K562 (cell line): ENCODE measurements around the gene FKBP2. TPM values are rescaled to one million over a fixed set of nuclear protein-coding genes. Genes with fewer than 3 reads are reported as not detected.

Experiments used
- CLOCK ChIP-seq: fragments of 250-450 bp; sonication (Bioruptor Pico); IDR thresholded peaks from 2 replicates; pipeline ENCODE4 v1.4.0; 2020; ENCODE audit warnings: mild to moderate bottlenecking, moderate library complexity, borderline replicate concordance
- ESRRB ChIP-seq: fragments of 250-450 bp; sonication (Bioruptor Pico); IDR thresholded peaks from 2 replicates; pipeline ENCODE4 v1.5.0; 2020; ENCODE audit warnings: mild to moderate bottlenecking, moderate library complexity, borderline replicate concordance
- KLF6 ChIP-seq: fragments of 250-450 bp; sonication (Bioruptor Pico); IDR thresholded peaks from 2 replicates; pipeline ENCODE4 v1.4.0; 2020; ENCODE audit warnings: mild to moderate bottlenecking, moderate library complexity, borderline replicate concordance
- MCM3 ChIP-seq: fragments of 450-650 bp; IDR thresholded peaks from 2 replicates; pipeline ENCODE4 v1.6.1; 2016
- MCM7 ChIP-seq, 2 experiments: fragments of 450-650 bp; IDR thresholded peaks; 2 replicates each; pipeline ENCODE4 v1.6.1; 2016 to 2018
- MITF ChIP-seq: IDR thresholded peaks from 2 replicates; pipeline ENCODE4 v1.6.1; 2014; ENCODE audit warnings: antibody characterized with exemption
- MYBL2 ChIP-seq, 2 experiments: fragments of 450-650 bp in 1 of 2; sonication (generic) in 1 of 2; formaldehyde crosslinking in 1 of 2; IDR thresholded peaks; 2 replicates each; pipeline versions ENCODE4 v1.6.1 to v1.8.1; 2017 to 2022; ENCODE audit warnings: borderline replicate concordance in 1 of 2, inconsistent platforms in 1 of 2, low read depth in 1 of 2, mild to moderate bottlenecking in 1 of 2, missing genetic modification reagents in 1 of 2, moderate library complexity in 1 of 2
- NR2C2 ChIP-seq, 2 experiments: fragments of 200-800 bp in 1 of 2; sonication (Bioruptor generic) in 1 of 2; sonication (generic) in 1 of 2; formaldehyde crosslinking in 1 of 2; IDR thresholded peaks; 2 replicates each; pipeline versions ENCODE4 v1.6.1 to v1.8.0; 2016 to 2022; ENCODE audit warnings: mild to moderate bottlenecking in 1 of 2, missing compliant biosample characterization in 1 of 2, missing genetic modification characterization in 1 of 2, missing genetic modification reagents in 1 of 2
- SIX5 ChIP-seq, 2 experiments: IDR thresholded peaks; 2 replicates each; pipeline ENCODE4 v1.6.1; 2011; ENCODE audit warnings: low read length in 2 of 2, borderline replicate concordance in 1 of 2, low read depth in 1 of 2, mild to moderate bottlenecking in 1 of 2, moderate library complexity in 1 of 2; ENCODE audit not compliant: insufficient read depth in 1 of 2
- TARDBP ChIP-seq: fragments of 450-650 bp; IDR thresholded peaks from 2 replicates; pipeline ENCODE4 v1.6.1; 2016
- ZNF76 ChIP-seq: fragments of 250-450 bp; sonication (Bioruptor Pico); IDR thresholded peaks from 2 replicates; pipeline ENCODE4 v1.4.0; 2020; ENCODE audit warnings: mild to moderate bottlenecking, moderate library complexity, borderline replicate concordance
- polyA plus RNA-seq, 8 experiments: library from polyadenylated mRNA; depleted of rRNA in 4 of 8; stranded (reverse) in 5 of 8; unstranded in 3 of 8; fragments of >200 nt; fragmentation: Nextera tagmentation in 2 of 8; fragmentation: Illumina TruSeq in 1 of 8; extraction: Ambion mirVana in 2 of 8; extraction: Trizol in 1 of 8; gene quantifications; 2 replicates each; pipeline versions ENCODE4 v1.2.1 to v1.2.3, GENCODE V29; 2011 to 2014; ENCODE audit warnings: inconsistent platforms in 1 of 8, missing spikeins in 1 of 8
- total RNA-seq, 7 experiments: library from RNA; depleted of rRNA in 6 of 7; stranded (reverse); fragments of >200 nt in 6 of 7; fragmentation: Illumina TruSeq in 2 of 7; extraction: Trizol in 2 of 7; gene quantifications; 2 replicates each; pipeline versions ENCODE4 v1.2.1 to v1.2.3, GENCODE V29; 2011 to 2021; ENCODE audit warnings: low replicate concordance in 1 of 7
- TF ChIP-seq, protein P1 (sequence below): fragments of 250-450 bp; sonication (Bioruptor Pico); IDR thresholded peaks from 2 replicates; pipeline ENCODE4 v1.4.0; 2020; ENCODE audit warnings: mild to moderate bottlenecking, moderate library complexity
- TF ChIP-seq, protein P2 (sequence below): fragments of 200-800 bp; sonication (Bioruptor generic); IDR thresholded peaks from 2 replicates; pipeline ENCODE4 v1.6.1; 2017; ENCODE audit warnings: missing genetic modification characterization, missing compliant biosample characterization
- TF ChIP-seq, protein P3 (sequence below): sonication (generic); formaldehyde crosslinking; IDR thresholded peaks from 2 replicates; pipeline ENCODE4 v1.8.0; 2022; ENCODE audit warnings: mild to moderate bottlenecking, missing genetic modification reagents
- TF ChIP-seq, protein P4 (sequence below): fragments of 450-650 bp; IDR thresholded peaks from 2 replicates; pipeline ENCODE4 v1.6.1; 2014; ENCODE audit warnings: low read depth, mild to moderate bottlenecking, moderate library complexity, borderline replicate concordance

The FKBP2 gene
- total and polyA plus RNA-seq, 9 of the 15 experiments (the other 6 are each of a cell fraction or from before 2014, with no cell fraction given) = 3.5 to 151 (median 58.1) TPM

DNA sequence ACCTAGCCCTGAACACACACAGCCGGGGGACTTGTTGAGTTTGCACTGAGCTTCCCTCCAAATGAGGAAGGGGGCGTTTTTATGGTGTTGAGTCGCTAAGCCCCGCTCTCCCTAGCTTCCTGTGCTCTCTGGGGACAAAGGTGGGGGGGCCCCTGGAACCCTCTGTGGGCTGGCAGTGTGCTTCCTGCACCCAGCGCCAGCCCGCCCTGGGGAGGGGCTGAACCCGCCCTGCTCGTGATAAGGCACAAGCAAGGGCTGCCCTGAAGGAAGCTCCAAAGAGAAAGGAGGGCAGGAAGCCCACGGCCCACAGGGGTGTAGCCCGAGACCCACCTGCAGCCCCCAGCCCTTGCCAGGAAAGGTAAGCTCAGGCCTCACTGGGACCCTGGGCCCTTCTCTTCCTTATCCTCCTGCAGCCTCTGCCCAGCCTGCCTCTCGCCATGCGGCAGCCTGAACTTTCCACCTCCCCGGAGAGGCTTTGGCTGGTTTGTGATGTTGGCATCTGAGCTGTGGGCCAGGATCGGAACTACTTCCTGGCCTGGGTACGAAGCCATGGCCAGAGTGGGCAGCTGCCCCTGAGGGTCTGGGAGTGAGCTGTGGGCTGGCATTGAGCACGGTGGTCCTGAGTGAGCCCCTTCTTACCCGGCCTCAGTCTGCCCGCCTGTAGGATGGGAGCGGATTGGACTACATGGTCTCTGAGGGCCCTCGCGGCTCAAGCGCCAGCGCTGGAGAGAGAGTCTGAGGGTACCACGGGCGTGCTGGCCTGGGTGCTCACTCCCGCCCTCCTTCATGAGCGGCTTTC, 34.2 kb upstream of the FKBP2 start, which contains the start of gene FERMT3 (continued):
- TF ChIP-seq, protein P1, sequence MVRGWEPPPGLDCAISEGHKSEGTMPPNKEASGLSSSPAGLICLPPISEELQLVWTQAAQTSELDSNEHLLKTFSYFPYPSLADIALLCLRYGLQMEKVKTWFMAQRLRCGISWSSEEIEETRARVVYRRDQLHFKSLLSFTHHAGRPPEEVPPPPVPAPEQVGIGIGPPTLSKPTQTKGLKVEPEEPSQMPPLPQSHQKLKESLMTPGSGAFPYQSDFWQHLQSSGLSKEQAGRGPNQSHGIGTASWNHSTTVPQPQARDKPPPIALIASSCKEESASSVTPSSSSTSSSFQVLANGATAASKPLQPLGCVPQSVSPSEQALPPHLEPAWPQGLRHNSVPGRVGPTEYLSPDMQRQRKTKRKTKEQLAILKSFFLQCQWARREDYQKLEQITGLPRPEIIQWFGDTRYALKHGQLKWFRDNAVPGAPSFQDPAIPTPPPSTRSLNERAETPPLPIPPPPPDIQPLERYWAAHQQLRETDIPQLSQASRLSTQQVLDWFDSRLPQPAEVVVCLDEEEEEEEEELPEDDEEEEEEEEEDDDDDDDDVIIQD (CRISPR knock-in tag) = no peak
- TF ChIP-seq SIX5 (IDR thresholded peaks at IDR 0.05; ENCODE audit: borderline replicate concordance in 1 of 2, insufficient read depth in 1 of 2, low read depth in 1 of 2, low read length in 2 of 2) (no peak), MCM7 (IDR thresholded peaks at IDR 0.05) (no peak), ESRRB (CRISPR knock-in tag) (no peak), CLOCK (no peak), MYBL2 (IDR thresholded peaks at IDR 0.05; ENCODE audit: low read depth) (no peak), MYBL2 (CRISPR knock-in tag; IDR thresholded peaks at IDR 0.05; ENCODE audit: borderline replicate concordance) (no peak), KLF6 (CRISPR knock-in tag) (peak; percentile 68; the same call in 1 of the 2 replicates), MCM3 (no peak), ZNF76 (CRISPR knock-in tag) (0 out of 2 replicates have a peak, but pooled peaks have one; percentile 54), NR2C2 (CRISPR knock-in tag; IDR thresholded peaks at IDR 0.05) (peak; percentile 67; the same call in 1 of the 2 replicates), NR2C2 (tag; IDR thresholded peaks at IDR 0.05) (no peak), MITF (peak; percentile 23; the same call in 1 of the 2 replicates), TARDBP (no peak)
- TF ChIP-seq, protein P2, sequence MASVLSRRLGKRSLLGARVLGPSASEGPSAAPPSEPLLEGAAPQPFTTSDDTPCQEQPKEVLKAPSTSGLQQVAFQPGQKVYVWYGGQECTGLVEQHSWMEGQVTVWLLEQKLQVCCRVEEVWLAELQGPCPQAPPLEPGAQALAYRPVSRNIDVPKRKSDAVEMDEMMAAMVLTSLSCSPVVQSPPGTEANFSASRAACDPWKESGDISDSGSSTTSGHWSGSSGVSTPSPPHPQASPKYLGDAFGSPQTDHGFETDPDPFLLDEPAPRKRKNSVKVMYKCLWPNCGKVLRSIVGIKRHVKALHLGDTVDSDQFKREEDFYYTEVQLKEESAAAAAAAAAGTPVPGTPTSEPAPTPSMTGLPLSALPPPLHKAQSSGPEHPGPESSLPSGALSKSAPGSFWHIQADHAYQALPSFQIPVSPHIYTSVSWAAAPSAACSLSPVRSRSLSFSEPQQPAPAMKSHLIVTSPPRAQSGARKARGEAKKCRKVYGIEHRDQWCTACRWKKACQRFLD (CRISPR knock-in tag) = no peak
- TF ChIP-seq, protein P3, sequence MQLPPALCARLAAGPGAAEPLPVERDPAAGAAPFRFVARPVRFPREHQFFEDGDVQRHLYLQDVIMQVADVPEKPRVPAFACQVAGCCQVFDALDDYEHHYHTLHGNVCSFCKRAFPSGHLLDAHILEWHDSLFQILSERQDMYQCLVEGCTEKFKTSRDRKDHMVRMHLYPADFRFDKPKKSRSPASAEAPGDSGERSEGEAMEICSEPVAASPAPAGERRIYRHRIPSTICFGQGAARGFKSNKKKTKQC (CRISPR knock-in tag) = peak; percentile 51
- TF ChIP-seq, protein P4, sequence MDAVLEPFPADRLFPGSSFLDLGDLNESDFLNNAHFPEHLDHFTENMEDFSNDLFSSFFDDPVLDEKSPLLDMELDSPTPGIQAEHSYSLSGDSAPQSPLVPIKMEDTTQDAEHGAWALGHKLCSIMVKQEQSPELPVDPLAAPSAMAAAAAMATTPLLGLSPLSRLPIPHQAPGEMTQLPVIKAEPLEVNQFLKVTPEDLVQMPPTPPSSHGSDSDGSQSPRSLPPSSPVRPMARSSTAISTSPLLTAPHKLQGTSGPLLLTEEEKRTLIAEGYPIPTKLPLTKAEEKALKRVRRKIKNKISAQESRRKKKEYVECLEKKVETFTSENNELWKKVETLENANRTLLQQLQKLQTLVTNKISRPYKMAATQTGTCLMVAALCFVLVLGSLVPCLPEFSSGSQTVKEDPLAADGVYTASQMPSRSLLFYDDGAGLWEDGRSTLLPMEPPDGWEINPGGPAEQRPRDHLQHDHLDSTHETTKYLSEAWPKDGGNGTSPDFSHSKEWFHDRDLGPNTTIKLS = no peak
